IPS DF 4.7 (cell line): ENCODE results near the gene RESF1.

ENCODE experiments used
- DNase-seq: peaks from one replicate; pipeline ENCODE4 v3.0.0-alpha.2; 2013; ENCODE audit warnings: low spot score; ENCODE audit errors: extremely low read depth

Gene RESF1

DNA sequence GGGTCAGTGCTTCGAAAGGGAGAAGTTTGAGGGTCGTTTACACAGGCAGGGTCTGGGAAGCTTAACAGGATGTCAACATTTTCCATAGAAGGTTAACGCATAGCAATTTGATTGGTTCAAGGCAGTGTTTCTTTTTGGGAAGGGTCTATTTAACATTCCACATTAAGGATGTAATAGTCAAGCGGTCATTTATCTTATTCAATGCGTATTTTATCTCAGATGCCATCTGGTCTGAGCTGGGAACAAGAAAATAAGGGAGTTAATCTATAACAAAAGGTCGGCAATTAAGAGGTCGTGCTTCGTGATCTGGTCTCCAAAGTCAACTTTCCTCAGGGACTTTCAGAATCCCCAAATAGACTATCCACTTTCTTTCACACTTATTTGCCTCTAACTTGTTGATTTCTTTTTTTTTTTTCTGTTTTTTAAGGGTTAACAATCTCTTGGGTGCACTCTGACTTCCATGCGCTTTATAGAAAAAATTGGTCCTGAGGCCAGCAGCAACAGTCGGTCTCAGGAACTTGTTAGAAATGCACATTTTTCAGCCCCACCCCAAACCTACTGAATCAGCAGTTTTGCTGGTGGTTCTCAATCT is 550 bp upstream of the RESF1 start:
- no peak for DNase-seq

DNA sequence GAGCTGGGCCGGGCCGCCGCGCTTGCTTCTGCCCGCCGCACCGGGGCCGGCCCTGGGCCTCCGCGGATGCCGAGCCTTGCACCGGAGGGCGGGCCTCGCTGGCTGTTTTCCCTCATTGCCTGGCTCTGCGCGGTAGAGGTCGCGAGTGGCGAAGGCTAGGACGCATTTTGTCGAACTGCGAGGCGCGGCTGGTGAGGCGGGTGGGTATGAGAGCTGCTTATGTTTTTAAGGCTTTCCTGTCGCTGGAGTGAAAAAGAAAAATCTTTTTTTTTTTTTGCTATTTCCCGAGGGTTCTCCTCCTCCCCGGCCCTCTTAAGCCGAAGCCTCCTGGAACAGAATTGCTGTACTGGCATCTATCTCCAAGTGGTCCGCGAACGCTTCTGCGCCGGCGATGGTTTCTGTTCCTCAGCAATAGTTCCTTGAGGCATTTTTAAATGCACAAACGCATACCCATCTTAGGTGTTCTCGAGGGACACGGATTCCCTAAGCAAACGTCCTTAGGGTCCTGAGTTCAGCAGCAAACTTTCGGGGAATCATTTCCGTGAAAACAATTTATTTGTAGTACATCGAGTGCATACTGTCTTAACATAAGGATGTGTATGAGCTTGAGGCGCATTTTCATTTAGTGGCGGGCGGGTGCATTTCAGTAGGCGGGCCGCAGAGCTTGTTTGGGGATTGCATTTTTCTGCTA is 631 bp downstream of the RESF1 start:
- DNase-seq = no peak

DNA sequence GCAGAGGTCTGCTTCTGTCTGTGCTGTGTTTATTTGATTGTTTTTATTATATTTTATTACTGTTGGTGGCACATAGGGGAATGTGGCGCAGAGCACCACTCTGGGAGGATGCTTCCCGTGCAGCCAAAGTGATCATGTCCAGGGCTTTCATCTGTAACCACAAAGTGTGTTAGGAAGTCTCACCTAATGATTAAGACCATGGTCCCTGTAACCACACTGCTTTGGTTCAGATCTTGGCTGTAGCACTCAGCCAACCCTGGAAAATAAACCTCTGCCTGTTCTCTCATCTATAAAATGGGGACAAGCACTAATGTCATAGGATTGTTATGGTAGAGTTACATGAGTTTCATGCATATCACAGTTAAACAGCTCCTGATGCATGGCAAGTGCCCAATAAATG is 1.9 kb downstream of the RESF1 start:
- DNase-seq = no peak

DNA sequence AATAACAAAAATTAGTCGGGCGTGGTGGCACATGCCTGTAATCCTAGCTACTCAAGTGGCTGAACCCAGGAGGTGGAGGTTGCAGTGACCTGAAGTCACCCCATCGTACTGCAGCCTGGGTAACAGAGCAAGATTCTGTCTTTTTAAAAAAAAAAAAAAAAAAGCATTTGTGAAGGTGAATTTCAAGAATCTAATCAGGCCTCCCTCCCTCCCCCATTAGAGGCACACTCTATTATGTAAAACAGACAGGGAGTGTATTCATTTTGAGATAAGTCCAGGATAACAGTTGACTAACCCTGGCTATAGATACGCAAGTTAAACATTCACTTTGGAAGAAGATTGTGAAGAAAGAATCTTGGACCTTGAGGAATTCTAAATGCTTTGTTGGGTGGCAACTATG is 2.9 kb downstream of the RESF1 start:
- no peak for DNase-seq

DNA sequence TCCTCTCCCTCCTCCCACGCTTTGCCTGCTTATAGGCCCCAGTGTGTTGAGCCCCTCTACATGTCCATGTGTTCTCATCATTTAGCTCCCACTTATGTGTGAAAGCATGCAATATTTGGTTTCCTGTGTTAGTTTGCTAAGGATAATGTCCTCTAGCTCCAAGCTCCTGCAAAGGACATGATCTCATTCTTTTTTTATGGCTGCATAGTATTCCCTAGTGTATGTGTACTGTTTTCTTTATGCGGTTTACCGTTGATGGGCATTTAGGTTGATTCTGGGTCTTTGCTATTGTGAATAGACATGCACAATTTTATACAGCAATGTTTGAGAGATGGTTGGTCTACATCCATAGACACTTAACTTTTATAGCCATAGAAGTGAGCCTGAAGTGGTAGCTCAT is 5.1 kb downstream of the RESF1 start:
- no peak for DNase-seq

DNA sequence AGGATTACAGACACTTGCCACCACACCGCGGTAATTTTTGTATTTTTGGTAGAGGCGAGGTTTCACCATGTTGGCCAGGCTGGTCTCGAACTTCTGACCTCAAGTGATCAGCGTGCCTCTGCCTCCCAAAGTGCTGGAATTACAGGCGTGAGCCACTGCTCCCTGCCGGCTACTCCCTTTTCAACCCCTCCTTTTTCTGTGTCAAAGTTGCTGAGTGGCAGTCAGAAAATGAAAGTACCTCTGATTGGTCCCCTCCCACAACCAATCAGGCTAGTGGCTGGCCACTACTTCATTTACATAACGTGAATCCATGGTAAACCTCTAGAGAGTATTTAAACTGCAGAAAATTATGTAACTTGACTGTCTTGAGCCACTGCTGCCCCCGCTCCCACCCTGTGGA is 5.9 kb downstream of the RESF1 start:
- DNase-seq = no peak

DNA sequence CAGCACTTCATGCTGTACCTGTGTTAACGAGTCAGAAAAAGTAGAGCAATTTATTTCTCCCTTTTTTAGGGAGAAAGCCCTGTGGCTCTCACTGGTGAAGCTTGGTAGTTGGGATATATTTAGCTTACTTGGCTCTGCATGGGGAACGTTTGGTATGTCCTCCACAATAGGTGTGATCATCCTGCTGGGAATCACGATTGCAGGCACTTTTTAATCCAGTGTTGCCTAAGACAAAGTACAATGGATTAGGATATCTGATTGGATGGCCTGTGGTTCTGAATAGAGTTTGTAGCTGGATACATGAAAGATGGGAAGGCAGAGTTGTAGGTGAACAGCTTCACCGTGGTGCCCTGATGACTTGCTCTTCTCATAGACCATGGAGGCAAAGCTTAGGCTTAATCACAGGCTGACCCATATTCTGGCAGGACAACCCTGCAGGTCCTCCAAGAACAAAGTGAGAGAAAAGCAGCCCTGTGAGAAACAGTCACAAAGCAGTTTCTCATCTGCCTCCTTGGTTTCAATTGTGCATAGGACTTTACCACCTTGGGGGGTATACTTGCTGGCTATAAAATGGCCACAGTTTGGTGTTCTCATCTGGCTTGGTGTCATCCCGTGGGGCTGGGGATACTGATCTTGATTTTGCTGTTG is 7.5 kb downstream of the RESF1 start:
- DNase-seq = no peak

DNA sequence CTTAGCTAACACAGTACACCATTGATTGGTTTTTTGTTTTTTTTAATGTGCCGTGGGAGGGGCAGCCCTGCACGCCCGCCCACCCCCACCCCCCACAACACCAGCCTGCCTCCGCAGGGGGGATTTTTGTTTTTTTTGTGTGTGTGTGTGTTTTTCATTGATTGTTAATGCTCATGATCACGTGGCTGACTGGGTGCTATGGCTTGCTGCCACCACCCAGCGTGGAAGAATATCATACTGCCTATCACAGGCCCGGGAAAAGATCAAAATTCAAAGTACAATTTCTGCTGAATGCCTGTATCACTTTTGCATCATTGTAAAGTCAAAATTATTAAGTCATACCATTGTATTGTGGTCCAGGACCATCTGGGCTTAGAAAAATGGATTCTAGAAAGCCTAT is 8.3 kb downstream of the RESF1 start:
- no peak for DNase-seq

DNA sequence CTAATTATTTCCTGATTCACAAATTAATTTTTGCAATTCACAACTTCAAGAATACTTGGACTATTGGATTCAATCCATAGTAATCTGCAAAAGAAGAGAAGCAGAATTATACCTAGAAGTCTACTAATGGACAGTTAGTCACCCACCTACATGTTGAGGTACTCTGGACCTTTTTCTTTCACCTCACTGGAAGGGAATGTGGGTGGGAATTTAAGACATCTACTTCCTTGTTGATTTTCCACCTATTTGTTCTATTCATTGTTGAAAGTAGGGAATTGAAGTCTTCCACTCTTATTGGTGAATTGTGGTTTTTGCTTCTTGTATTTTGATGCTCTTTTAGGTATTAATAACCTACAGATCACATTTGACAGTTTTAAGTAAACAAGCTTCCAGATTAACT is 11.0 kb downstream of the RESF1 start:
- no peak for DNase-seq

DNA sequence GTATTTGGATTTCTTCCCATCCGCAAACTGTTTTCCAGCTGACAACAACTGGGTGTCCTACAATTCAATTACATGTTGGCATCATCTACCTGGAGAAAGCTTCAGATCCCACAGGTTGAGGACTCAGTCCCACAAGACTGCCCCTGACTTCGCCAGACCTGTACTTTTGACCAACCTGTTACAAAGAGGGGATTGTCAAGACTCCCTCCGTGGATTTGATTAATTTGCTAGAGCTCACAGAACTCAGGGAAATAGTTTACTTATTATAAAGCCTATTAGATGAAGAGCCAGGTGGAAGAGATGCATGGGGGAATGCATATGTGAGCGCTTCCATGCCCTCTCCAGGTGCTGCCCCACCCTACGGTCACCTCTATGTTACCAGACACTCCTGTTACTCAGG is 14.6 kb downstream of the RESF1 start:
- DNase-seq = no peak

DNA sequence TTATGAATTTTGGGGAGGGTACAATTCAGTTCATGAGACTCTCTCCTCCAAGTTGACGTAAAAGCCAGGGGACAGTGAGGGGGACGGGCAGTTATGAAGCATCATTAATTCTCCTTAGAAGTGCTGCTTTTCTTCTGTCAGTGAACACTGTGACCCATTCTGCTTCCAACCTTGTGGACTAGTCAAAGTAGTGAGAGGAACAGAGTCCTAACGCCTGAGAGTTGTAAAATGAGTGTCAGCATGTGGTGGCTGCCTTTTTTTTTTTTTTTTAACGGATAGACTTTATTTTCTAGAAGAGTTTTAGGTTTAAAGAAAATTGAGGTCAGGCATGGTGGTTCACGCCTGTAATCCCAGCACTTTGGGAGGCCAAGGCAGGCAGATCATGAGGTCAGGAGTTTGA is 15.5 kb downstream of the RESF1 start:
- DNase-seq = no peak

DNA sequence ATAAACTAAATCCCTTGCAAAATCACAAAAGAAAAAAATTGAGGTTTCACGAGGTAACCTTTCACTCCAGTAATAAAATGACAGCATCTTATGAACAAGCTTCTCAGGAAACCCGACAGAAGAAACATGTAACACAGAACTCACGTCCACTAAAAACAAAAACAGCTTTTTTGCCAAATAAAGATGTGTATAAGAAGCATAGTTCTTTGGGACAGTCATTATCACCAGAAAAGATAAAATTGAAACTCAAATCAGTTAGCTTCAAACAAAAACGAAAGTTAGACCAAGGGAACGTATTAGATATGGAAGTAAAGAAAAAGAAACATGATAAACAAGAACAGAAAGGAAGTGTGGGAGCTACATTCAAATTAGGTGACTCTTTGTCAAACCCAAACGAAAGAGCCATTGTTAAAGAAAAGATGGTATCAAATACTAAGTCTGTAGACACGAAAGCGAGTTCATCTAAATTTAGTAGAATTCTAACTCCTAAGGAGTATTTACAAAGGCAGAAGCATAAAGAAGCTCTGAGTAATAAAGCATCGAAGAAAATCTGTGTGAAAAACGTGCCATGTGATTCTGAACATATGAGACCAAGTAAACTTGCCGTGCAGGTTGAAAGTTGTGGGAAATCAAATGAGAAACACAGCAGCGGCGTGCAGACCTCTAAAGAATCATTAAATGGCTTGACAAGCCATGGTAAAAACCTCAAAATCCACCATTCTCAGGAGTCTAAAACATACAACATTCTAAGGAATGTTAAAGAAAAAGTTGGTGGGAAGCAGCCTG is 25.8 kb downstream of the RESF1 start:
- DNase-seq = no peak

DNA sequence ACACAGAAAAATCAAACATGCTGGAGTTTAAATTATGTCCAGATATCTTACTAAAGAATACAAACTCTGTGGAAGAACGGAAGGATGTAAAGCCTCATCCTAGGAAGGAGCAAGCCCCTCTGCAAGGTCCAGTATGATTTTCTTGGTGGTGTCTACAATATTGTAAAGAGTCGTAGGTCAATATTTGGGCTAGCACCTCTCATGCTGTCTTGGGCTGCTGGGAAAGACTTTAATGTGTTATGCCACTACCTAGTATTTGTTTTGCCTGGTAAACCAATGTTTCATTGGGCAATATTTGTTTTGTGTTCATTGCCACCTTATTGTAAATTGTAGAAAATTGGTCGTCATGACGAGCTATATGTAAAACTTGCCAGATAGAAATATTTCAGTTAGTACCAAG is 26.6 kb downstream of the RESF1 start:
- DNase-seq = no peak

DNA sequence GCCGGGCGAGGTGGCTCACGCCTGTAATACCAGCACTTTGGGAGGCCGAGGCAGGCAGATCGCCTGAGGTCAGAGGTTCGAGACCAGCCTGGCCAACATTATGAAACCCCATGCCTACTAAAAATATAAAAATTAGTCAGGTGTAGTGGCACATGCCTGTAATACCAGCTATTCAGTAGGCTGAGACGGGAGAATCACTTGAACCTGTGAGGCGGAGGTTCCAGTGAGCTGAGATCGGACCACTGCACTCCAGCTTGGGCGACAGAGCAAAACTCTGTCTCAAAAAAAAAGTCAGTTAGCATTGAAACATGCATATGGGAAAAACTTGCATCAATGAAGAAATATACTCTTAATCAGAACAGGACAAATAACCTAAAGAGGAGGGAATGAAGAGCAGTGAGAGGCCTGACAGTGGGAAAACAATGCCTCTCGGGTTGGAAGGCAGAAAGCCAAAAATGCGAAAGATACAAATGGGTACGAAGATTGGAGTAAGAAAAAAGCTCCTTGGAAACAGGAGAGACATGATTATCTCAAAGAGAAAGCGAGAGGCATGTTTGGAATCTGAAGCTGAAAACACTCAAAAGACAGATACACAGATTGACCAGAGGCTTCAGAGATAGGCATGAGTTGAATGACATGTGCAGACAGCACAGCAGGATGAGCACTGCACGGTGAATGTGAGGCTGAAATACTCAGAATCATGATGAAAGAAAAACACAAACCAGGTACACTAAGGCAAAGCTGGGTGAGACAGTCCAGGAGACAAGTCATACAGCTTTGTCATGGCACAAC is 30.6 kb downstream of the RESF1 start:
- DNase-seq = no peak

DNA sequence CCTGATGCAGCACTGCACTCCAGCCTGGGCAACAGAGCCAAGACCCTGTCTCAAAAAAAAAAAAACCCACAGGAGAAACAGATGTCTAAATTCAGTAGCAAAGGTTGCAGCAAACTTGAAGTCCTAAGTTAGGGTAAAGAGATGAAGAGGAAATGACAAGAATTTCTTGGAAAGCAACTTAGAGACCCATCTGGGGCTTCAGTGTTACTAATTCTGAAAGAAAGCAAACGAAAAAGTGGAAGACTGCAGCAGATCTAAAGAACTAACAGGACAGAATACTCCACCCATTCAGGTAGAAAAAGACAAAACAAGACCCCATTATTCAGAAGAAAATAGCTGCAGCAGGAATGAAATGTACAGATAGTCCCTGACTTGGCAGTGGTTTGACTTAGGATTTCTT is 31.9 kb downstream of the RESF1 start:
- no peak for DNase-seq

DNA sequence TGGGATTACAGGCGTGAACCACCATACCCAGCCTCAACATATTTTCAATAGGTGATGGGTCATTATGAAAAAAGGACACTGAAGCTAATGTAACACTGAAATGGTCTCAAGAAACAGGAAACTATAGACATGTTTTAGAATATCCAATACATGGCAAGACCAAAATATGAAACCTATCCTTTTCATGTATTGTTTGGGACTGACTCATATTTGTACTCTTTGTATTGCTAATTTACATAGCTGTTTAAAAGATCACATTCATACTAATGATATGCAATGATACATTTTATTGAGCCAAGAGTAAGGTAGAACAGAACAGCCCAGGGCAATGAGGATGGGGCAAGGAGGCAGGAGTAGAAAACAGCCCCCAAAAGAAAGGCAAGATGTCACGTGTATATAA is 32.6 kb downstream of the RESF1 start:
- DNase-seq = no peak

DNA sequence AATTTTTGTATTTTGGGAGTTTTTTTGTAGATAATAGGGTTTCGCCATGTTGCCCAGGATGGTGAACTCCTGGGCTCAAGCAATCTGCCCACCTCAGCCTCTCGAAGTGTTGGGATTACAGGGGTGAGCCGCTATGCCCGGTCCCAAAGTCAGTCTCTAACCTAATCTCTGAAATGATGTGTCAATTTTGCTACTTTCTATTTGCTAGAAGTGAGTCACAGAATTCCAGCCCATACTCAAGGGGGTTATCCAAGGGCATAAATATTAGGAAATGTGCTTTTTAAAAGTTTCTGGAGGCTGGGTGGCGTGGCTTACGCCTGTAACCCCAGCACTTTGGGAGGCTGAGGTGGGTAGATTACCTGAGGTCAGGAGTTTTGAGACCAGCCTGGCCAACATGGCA is 40.5 kb downstream of the RESF1 start:
- DNase-seq = no peak

DNA sequence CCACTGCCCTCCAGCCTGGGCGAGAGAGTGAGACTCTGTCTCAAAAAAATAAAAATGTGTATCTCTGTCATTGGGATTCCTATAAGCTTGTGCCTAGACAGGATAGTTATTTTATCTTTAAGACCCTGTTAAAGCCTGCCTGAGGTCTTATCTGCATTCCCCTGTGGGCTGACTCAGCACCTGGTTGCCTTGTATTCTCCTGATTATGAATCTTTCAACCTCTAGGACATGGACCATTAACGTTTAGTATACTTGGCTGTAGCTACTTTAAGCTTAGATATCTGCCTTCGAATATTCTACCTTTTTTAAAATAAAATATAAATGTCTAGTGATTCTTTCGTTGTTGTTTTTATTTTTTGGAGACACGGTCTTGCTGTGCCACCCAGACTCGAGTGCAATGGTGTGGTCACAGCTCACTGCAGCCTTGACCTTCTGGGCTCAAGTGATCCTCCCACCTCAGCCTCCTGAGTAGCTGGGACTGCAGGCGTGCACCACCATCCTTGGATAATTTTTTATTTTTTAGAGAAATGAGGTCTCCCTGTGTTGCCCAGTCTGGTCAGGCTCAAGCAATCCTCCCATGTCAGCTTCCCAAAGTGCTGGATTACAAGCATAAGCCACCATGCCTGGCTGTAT is 41.3 kb downstream of the RESF1 start:
- DNase-seq = no peak

DNA sequence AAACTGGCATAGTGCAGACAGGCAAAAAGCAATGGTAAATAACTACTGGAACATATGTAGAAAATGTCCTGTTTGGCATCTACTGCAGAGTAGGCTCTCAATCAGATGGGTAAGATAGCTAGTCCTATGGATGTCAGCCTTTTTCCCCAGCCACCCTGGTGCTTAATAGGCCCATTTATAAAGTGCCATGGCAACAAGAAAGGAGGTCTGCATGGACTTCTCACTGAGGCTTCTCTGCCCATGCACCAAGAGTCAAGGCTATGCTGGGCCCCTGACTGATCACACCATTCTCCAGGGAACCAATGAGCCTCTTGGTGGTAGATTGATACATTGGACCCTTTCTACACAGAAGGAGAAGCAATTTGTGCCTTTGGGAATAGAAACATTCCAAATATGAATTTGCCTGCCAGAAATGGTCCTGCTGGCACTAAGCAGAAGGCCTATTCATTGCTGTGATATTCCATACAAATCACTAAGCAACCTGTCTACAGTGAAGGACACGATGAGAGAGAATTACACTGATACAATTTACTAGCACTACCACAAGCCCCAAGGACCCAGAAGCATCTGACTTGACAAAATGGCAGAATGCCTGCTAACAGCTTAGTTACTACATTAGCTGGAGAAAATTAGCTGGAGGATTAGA is 43.8 kb downstream of the RESF1 start:
- DNase-seq = no peak

DNA sequence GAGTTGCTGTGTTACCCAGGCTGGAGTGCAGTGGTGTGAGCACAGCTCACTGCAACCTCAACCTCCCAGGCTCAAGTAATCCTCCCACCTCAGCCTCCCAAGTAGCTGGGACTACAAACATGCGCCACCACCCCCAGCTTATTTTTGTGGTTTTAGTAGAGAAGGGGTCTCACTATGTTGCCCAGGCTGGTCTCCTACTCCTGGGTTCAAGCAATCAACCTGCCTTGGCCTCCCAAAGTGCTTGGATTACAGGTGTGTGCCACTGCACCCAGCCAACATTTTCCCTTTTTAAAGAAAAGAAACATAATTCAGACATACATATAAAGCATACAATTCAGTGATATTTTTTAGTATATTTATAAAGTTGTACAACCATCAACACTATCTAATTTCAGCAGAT is 44.4 kb downstream of the RESF1 start:
- DNase-seq = no peak
